Umbilical cord (tissue), 2 donors: ENCODE results near the gene YES1. TPM values are rescaled to one million over a fixed set of nuclear protein-coding genes. Genes with fewer than 3 reads are reported as not detected.
A peak's percentile ranks its signal among the peaks of the same experiment; 100 is the strongest.
"Not testable (repeated sequence)": the region's sequence is repeated elsewhere in the genome, so short reads cannot be mapped to it uniquely, and the experiment has no call there.

Source experiments
- DNase-seq: peaks from one replicate; pipeline ENCODE4 v3.0.0-alpha.2; 2015; ENCODE audit warnings: low spot score
- total RNA-seq: library from RNA; depleted of rRNA; stranded (reverse); fragments of >200 nt; gene quantifications from one replicate; pipeline ENCODE4 v1.2.3, GENCODE V29; 2014; ENCODE audit warnings: low replicate concordance; ENCODE audit not compliant: insufficient read depth

The YES1 gene
- total RNA-seq, 1 donor from 2014 or later: 86.2 TPM

DNA sequence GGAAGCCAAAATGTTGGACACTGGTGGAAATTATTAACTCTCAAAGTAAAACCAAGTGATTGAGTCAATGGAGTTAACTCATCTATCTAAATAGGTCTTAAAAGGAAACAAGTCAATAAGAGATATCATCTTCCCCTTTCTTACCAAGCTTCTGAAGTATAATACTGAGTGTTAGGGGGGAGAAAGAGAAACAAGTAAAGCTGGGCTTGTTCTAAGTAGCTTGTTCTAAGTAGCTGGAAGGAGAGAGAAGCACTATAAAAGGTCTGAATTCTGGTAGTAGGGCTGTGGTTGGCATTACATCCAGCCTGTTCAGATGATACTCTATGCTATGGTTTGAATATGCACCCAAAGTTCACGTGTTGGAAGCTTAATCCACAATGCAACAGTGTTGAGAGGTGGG, 26.8 kb downstream of the YES1 start:
- DNase-seq: no peak

DNA sequence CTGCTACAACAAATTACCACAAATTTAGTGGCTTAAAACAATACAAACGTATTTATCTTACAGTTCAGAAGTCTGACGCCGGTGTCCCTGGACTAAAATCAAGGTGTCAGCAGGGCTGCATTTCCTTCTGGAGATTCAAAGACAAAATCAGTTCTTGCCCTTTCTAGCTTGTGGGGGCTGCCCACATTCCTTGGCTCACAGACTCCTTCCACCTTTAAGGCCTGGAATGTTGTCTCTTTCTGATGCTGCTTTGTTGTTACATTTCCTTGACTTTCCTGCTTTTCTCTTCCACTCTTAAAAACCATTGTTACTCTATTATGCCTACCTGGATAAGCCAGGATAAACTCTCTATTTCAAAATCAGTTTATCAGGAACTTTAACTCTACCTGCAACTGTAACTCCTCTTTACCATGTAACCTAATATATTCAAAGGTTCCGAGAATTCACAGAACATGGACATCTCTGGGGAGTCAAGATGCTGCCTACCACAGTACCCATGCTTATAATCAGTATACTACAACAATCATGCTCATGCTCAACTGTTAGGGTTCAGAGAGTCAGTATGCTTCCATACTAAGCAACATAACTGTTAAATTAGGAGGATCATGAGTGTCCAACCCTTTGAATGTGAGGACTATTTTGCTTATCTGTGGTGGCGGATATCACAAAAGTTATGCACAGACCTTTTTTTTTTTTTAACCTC, 27.4 kb downstream of the YES1 start:
- no peak for DNase-seq

DNA sequence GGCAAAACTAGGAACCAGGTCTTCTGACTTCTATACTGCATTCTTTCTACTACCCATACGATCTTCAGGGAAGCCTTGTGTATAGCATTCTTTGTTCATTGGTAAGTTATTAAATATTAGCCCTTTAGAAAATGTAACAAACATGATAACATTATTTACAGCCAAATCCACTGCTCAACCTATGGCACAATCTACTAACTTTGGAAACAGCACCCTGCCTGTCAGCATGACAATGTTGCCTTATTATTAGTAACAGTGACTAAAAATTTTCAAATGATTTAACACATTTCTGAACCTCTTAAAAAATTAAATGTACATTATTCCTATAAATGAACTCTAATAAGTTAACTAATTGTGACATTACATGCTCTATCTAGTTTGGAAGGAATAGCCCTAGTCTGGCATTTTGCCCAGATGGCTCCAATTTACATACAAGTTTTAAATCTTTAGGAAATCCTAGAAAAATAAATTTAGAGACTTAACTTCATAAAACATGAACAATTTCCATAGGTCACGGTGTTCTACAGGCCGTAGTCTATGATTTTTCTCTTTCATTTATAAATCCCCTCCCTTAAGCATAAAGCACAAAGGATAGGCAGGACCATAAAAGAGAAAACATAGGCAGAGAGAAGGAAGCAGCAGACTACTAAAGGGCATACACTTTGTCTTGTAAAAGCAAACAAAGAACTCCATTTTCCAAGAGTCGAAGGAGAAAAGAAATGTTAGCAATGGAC, 33.7 kb downstream of the YES1 start:
- peak; percentile 12 for DNase-seq

DNA sequence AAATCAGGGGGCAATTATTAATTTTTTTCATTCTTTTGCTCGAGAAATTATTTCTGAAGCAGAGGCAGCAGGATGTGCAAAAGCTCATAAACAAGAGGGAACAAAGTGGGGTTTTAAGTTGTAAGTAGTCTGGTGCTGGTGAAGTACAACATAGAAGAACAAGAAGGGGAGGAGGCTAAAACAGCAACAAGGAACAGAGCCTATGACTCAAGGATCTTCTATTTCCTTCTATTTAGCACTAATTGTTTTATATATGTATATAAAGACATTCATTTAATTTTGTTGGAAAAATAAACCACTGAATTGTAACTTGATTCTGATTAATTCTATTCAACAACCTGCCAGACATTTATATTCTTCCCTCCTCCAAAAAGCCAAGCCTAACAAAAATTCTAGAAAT, 35.0 kb downstream of the YES1 start:
- DNase-seq: no peak

DNA sequence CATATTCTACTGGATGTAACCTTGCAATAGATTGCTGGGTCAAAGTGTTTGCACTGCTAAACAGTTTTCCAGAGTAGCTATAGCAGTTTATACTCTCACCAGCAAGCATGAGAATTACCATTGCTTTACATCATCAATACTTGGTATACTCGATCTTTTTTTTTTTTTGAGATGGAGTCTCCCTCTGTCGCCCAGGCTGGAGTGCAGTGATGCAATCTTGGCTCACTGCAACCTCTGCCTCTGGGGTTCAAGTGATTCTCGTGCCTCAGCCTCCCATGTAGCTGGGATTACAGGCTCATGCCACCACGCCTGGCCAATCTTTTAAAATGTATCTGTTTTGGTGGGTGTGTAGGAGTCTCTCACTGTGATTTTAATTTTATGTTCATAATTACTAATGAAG, 36.0 kb downstream of the YES1 start:
- not testable (repeated sequence) for DNase-seq

DNA sequence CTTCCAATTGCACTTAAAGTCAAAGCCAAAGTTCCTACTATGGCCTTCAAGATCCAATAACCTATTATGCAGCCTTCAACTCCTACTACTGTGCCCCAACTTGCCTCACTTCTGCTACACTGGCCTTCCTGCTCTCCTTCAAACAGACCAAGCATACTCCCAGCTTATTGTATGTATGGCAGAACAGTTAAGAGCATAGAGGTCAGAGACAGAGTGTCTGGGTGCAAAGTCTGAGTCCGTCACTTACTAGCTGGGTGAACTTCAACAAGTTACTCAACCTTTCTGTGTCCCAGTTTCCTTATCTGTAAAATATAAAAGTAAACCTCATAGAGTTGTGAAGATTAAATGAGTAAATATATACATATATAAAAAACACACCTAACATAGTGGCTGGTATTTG, 37.2 kb downstream of the YES1 start:
- no peak for DNase-seq

DNA sequence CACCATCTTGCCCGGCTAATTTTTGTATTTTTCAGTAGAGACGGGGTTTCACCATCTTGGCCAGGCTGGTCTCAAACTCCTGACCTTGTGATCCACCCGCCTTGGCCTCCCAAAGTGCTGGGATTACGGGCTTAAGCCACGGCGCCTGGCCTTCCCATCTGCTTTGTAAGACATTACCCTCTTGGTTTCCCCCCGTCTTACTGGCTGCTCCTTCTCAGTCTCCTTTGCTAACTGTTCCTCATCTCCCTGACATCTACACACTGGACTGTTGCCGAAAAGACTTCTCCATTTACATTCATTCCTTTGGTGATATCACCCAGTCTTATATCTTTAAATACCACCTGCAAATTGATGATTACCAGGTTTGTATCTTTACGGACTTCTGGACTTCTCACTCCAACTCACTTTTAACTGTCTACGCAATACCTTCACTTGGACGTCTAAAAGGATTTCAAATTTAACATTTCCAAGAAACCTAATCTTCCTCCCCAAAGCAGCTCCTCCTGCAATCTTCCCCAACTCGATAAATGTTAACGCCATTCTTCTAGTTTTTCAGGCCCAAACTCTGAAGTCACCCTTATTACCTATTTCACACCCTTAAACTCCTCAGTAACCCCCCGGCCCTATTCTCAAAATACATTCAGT, 37.9 kb downstream of the YES1 start:
- no peak for DNase-seq

DNA sequence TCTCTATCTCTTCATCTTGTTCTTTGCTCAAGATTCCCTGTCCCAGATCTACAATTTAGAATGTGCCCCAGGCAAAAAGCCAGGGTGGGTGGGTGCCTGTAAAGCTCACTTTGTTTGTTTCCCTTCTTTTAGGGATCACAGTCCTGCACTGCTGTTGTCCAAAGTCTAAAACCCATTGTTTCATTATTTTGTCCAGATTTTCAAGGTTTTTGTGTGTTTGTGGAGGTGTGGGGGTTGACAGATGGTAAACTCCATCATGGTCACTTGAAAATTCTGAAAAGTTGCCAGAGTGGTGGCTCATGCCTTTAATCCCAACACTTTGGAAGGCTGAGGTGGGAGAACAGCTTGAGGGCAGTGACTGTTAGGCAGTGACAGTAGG, 41.5 kb downstream of the YES1 start:
- no peak for DNase-seq

DNA sequence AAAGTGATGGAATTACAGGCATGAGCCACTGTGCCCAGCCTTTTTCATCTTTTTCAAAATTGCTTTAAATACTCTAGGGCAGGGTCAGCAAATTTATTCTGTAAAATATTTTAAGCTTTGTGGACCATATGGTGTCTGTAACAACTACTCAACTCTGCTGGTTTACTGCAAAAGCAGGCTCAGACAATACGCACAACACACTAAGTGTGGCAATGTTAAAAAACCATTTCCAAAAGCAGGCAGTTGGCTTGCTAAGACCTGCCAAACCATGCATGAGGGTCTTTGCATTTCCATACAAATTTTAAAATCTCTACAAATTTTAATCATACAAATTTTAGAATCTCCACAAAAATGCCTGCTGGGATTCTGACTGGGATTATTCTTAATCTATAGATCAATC, 44.1 kb downstream of the YES1 start:
- DNase-seq: no peak

DNA sequence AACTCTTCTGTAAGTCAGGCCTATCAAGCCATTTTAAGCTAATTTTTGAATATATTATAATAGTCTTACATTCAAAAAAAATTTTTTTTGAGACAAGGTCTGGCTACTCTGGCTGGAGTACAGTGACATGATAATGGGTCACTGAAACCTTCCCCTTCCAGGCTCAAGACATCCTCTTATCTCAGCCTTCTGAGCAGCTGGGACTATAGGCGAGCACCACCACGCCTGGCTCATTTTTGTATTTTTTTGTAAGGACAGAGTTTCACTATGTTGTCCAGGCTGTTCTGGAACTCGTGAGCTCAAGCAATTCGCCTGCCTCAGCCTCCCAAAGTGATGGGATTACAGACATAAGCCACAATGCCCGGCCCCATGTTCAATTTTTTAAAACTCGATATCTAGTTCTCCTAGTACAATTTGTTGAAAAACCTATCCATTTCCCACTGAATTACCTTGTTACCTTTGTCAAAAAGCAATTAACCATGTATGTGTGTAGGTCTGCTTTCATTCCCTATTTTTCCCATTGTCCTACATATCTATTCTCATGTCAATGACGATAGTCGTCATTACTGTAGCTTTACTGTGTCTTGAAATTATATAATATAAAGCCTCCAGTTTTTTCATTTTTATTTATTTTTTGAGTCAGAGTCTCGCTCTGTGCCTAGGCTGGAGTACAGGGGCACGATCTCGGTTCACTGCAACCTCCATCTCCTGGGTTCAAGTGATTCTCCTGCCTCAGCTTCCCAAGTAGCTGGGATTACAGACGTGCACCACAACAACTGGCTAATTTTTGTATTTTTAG, 44.8 kb downstream of the YES1 start:
- DNase-seq: no peak

DNA sequence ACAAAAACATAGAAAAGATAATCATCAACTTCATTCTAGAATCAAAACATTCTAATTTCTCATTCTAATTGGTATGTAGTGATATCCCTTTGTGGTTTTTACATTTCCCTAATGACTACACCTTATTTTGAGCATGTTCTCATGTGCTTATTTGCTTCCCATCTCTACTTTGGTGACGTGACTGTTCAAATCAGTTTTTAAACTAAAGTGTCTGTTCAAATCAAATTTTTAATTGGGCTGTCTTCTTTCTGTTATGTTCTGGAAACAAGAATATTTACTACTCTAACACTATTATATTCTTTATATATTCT, 45.5 kb downstream of the YES1 start:
- DNase-seq: no peak

DNA sequence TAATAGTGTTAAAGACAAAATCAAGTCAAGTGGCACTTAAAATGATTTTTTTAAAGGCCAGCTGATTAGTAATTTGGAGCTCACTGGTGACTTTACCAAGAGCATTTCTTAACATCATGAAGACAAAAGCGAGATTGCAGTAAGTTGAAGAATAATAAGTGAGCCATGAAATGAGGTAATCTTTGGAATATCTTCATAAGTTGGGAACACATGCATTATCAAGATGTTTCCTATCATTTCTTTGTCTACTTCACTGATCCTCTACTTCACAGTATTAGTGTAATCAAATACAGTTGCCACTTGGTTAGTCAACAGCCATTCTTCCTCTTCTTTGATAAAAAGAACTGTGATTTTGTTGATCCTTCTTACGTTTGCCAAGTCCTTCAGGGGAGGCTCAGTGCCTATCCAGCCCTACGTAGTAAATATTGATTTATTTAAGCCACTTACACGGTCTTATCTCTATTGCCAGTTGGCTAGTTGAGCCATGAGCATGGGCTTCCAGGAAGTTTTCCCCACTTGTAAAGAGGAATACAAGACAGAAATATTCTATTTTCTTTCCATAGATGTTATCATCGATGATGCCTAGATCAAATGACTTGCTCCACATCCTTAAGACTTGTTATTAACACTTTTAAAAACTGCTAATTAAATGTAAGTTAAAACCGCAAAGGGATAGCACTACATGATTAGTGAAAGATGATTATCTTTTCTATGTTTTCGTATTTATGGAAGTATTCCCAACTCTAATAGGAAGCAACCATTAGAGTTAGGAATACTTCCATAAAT, 46.1 kb downstream of the YES1 start:
- no peak for DNase-seq

DNA sequence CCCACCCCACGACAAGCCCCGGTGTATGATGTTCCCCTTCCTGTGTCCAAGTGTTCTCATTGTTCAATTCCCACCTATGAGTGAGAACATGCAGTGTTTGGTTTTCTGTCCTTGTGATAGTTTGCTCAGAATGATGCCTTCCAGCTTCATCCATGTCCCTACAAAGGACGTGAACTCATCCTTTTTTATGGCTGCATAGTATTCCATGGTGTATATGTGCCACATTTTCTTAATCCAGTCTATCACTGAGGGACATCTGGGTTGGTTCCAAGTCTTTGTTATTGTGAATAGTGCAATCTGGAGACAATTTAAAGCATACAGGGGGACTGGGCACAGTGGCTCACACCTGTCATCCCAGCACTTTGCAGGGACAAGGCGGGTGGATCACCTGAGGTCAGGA, 52.2 kb downstream of the YES1 start:
- DNase-seq: not testable (repeated sequence)

DNA sequence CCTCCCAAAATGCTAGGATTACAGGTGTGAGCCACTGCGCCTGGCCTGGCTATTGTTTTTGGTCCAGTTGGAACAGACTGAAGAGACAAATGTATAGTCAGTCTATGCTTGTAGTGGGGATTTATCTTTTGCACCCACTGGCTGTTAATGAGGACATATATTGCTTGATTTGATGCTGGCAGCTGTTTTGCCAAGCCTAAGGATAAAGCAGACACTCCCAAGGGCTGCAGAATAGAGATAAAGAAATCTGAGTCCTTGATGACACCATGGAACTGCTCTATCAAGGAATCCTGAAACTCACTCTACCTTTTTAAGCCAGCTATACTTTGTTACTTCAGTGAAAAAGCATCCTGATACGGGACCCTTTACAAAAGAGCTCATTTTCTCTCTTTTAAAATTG, 56.5 kb downstream of the YES1 start:
- no peak for DNase-seq

DNA sequence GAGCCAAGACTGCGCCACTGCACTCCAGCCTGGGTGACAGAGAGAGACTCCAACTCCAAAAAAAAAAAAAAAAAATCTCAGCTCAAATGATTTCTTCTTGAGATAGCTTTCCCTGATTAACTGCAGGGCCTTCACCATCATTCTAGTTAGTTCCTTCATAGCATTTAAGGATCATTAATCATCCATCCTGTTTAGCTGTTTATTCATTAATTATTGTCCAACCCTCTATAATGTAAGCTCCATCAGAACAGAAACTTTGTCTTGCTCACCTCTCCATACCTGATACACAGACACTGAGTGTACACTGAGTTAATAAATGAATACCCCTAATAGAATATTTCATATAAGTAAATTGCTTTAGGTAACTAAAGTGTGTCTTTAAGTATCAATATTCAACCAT, 57.4 kb downstream of the YES1 start:
- DNase-seq: no peak

DNA sequence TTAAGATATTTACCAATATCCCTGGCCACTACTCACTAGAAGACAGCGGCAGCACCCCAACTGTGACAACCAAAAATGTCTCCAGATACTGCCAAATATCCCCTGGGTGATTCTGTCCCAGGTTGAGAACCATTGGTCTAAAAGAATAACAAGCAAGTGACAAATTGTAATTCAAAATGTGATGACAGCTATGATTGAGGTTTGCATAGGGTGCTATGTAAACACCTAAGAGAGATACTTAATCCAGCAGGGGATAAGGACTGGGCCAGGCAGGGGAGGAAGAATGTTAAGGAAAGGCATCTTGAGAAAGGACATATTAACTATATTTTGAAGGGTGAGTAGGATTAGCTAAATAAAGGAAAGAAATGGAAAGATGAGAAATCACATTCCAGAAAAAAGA, 61.6 kb downstream of the YES1 start:
- no peak for DNase-seq

DNA sequence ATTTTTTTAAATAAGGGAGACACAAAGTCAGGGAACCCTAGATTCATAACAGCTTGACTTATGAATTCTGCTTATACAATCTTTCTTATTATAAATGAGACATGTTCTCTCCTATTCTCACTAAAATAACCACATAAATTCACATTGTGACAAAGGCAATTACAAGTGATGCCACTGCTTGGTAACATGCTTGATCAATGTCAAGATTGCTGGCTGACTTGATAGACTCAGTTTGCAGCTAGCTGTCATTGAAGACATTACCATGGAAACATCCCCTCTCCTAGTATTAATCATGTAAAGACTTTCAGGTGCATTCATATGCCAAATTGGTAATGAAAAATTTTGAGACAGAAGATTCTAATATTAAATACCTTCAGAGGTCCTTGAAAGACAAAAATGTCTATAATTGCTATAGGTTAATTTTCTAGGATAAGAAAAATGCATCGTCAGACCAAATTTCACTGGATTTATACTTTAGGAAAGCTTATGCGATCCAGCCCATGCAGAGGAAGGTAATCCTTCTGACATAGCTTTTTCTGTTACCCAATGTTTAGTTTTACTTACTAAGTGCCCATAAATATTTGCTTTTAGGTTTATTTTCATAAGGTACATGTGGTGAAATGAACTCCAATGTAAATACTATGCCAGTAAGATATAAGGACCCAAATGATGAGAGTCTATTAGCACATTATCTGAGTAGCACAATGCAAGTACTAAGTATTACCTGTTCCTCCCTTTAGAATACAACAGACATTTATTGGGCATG, 67.0 kb downstream of the YES1 start:
- DNase-seq: no peak

DNA sequence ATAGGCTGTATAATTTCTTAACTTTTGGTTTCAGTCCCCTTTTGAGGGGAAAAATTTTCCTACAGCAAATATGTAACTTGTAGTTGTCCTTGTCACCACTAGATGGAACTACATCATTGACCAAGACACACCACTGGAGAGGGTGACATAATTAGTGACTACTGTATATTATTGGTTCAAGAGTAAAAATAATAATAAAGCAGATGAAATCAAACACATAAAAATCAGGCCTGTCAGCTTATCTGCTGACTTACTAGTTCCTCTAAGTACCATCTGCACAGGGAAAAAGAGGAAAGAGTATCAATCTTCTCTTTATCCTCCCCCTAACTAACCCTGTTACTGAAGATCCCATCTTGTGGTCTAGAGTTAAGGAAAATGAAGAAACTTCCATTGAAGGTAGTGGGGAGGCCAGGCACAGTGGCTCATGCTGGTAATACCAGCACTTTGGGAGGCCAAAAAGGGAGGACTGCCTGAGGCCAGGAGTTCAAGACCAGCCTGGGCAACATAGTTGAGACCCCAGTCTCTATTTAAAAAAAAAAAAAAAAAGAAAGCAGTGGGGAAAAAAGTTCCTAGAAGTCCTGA, 70.0 kb downstream of the YES1 start:
- peak; percentile 28 for DNase-seq

DNA sequence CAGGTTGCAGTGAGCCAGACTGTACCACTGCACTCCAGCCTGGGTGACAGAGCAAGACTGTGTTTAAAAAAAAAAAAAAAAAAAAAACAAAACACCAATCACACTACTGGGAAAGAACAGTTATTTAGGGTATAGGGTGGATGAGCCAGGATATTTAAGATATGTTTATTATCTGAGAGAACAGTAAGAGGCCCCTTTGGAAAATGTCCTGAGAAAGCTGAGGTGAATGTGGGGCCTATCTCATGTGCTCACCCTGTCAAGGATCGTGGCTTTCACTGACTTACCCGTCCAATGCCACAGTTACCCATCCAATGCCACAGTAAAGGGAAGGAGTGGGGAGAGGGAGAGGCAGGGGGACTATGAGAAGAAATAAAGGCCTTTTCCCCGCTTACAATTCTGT, 79.7 kb downstream of the YES1 start:
- DNase-seq: no peak

DNA sequence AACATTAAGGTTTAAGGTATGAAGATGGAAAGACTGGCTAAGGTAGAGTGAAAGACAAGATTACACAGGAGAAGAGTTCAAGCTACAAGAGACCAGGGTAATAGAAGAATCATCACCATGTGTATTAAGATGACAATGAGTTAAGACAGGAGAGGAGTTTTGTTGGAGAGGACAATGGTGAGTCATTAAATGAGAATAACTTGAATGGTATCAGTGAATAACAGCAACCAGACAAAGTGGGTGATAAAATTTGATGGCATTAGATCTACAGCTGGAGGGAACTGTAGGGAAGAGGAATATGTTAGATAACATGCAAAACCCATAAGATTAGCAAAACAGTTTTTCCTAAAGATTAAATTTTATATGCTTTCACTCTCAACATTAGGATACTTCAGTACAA, 80.9 kb downstream of the YES1 start:
- no peak for DNase-seq
